Lower leg skin (tissue), 4 donors: ENCODE results near the gene SF3A1. TPM values are rescaled to one million over a fixed set of nuclear protein-coding genes. Genes with fewer than 3 reads are reported as not detected.
"Not testable (repeated sequence)": the region's sequence is repeated elsewhere in the genome, so short reads cannot be mapped to it uniquely, and the experiment has no call there.

Experiments used
- DNase-seq, 2 donors: peaks; one replicate each; pipeline ENCODE4 v3.0.0-alpha.2; 2019; ENCODE audit warnings: low spot score in 2 of 2
- H3K4me3 ChIP-seq: fragments of 200-600 bp; sonication (generic); 2 replicates; pipeline ENCODE4 v1.5.1; 2017; ENCODE audit warnings: mild to moderate bottlenecking, low read depth; ENCODE audit not compliant: poor library complexity, severe bottlenecking
- CTCF ChIP-seq, 3 donors: fragments of 450-650 bp; IDR thresholded peaks; one replicate each; pipeline ENCODE4 v1.5.1; 2016; ENCODE audit warnings: antibody characterized with exemption in 3 of 3, mild to moderate bottlenecking in 3 of 3, moderate library complexity in 2 of 3
- POLR2A ChIP-seq, 2 donors: fragments of 450-650 bp; IDR thresholded peaks; one replicate each; pipeline ENCODE4 v1.6.1; 2016 to 2017; ENCODE audit warnings: antibody characterized with exemption in 2 of 2, mild to moderate bottlenecking in 1 of 2, moderate library complexity in 1 of 2
- WGBS, 2 donors: methylation state at CpG; one replicate each; pipeline ENCODE4 v1.1.5; 2018; 5-methylcytosine and 5-hydroxymethylcytosine counted together
- intact Hi-C: fragments of 100-400 bp; cut with DNase I; formaldehyde crosslinking; loops from one replicate; pipeline ENCODE4 v1.15.0; 2023; ENCODE audit warnings: low total_unique reads
- total RNA-seq, 4 donors: library from RNA; depleted of rRNA; stranded (reverse); fragments of >200 nt; gene quantifications; one replicate each; pipeline ENCODE4 v1.1.0, GENCODE V29; 2016

SF3A1 gene
- total RNA-seq, 4 donors from 2014 or later, result 72.4 to 169 (median 114) TPM

DNA sequence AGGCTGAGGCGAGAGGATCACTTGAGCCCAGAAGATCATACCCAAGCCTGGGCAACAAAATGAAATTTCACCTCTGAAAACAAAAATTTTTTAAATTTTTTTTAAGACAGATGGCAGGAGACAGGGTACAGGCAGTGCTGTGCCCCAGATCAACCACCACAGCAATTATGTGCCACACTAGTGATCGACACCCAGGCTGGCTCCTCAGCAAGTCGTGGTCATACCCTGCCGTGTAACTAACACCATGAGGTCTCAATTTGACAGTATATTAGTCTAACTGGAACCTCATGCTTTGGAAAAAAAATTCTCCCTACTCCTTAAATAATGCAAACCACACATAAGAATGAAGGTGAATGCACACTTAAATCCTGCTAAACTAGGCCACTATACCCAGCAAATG lies 8.3 kb downstream of the SF3A1 start:
- no peak for DNase-seq
- no peak overlapping the region for H3K4me3 ChIP-seq
- intact Hi-C loops, result no loop called here
- whole genome bisulfite sequencing, 2 donors, result 62 to 67% methylated on average over 4 of the region's 4 CpGs
- TF ChIP-seq CTCF (IDR thresholded peaks at IDR 0.05), result no peak
- TF ChIP-seq POLR2A (IDR thresholded peaks at IDR 0.05), result no peak

- WGBS, 2 donors, result 72 to 73% methylated on average over 5 of the region's 5 CpGs
- intact Hi-C loops, result no loop called here
- TF ChIP-seq POLR2A (IDR thresholded peaks at IDR 0.05) (no peak), CTCF (IDR thresholded peaks at IDR 0.05) (no peak)
- no peak overlapping the region for H3K4me3 ChIP-seq
- no peak for DNase-seq
These were observed 9.3 kb downstream of the SF3A1 start for GRCh38 chr22:30347255-30347892.

- no peak for DNase-seq
- no peak overlapping the region for H3K4me3 ChIP-seq
- WGBS, 2 donors, result 87 to 93% methylated on average over 13 of the region's 13 CpGs
- intact Hi-C loops, result no loop called here
- TF ChIP-seq CTCF (IDR thresholded peaks at IDR 0.05), result no peak
- no peak for TF ChIP-seq POLR2A (IDR thresholded peaks at IDR 0.05)
These were observed 12.1 kb downstream of the SF3A1 start for GRCh38 chr22:30344447-30345200.

DNA sequence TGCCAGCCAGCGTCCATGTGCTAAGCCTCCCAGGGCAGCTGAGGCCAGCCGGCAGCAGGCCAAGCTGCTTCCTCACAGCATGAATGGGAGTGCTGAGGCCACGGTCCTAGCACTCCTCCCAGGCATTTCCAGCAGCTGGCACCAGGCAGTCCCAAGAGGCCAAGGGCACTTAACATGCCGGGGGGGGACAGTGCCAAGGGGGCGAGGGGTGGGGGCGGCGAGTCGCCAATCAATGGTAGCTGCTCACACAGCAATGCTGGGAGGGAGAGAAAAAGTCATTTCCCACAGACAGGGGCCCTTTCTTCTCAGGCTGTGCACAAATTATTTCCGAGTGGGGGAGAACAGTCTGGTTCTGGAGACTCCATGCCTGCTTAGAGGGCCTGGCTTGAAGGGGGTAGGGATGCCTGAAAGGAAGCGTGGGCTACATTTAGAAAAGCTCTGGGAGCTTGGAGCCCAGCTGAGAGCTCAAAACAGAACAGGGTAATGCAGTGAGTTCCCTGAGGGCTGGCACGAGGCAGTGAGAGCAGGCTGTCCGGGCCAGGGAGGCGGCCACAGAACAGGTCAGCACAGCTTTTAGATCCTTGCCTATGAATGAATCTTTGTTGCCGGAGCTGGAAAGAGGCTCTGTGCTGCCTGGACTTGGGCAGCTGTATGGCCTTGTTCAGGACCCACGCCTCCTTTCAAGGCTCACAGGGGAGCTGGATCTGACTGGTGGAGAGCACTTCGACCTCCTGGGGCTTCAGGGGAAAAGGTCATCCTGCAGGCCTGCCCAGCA lies 15.6 kb downstream of the SF3A1 start:
- intact Hi-C loops, result no loop called here
- no peak overlapping the region for H3K4me3 ChIP-seq
- DNase-seq, result no peak
- WGBS, 2 donors, result 72 to 75% methylated on average over 13 to 16 of the region's 16 CpGs
- TF ChIP-seq CTCF (IDR thresholded peaks at IDR 0.05) (no peak), POLR2A (IDR thresholded peaks at IDR 0.05) (no peak)

- no peak for DNase-seq
- 96% methylated on average over 7 of the region's 7 CpGs for WGBS, 2 donors
- TF ChIP-seq CTCF (IDR thresholded peaks at IDR 0.05) (no peak), POLR2A (IDR thresholded peaks at IDR 0.05) (no peak)
- intact Hi-C loops, result no loop called here
- H3K4me3 ChIP-seq, result no peak overlapping the region
These were observed 17.9 kb downstream of the SF3A1 start for GRCh38 chr22:30338802-30339201.

- WGBS, 2 donors, result 81 to 85% methylated on average over 9 of the region's 9 CpGs
- H3K4me3 ChIP-seq, intact Hi-C loops, DNase-seq: not testable (repeated sequence)
These were observed 18.4 kb downstream of the SF3A1 start for GRCh38 chr22:30338341-30338740.
